ENCODE results near the gene ACSL1. TPM values are rescaled to one million over a fixed set of nuclear protein-coding genes. Genes with fewer than 3 reads are reported as not detected.

The ACSL1 gene
- total and polyA plus RNA-seq, 2 experiments from 2014 or later: 6.2 to 13.1 TPM

DNA sequence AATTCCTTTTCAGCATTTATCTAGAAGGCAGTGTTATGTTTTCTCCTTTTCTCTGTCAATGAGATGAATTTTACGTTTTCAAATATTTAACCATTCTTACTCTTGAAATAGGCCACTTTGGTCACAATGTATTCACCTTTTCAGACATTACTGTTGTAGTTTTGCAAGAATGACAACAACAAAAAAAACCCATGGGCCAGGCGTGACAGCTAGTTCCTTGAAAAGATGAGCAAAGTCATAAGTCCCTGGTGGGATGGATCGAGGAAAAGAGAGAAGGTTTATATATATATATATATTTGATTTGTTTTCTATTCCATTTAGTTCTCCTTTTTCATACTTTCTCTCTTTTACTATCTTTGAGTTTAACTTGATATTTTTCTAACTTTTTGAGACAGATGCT, 38.1 kb upstream of the ACSL1 start (continued):
- TF ChIP-seq REST (IDR thresholded peaks at IDR 0.05; ENCODE audit: unreplicated experiment): no peak
- no peak for TF ChIP-seq ZNF114 (CRISPR knock-in tag; IDR thresholded peaks at IDR 0.05)
- TF ChIP-seq EZH2 (IDR thresholded peaks at IDR 0.05; ENCODE audit: low read depth, unreplicated experiment): no peak
- no peak for TF ChIP-seq CREB1 (CRISPR knock-in tag; IDR thresholded peaks at IDR 0.05; ENCODE audit: low read depth)

GRCh38 chr4:184861047-184861446, 35.3 kb upstream of the ACSL1 start:
- Histone ChIP-seq H3K36me3 (ENCODE audit: insufficient read depth) (no peaks in the 10 kb centered on the region), H3K4me2 (no peak overlapping the region), H2AFZ (no peak overlapping the region; the same call in 1 of the 2 replicates), H3K27me3 (ENCODE audit: insufficient read depth) (no peaks in the 10 kb centered on the region), H3K79me2 (replicated peaks; ENCODE audit: insufficient read depth) (no peaks in the 10 kb centered on the region), H3K27ac (ENCODE audit: low read depth) (no peak overlapping the region), H4K20me1 (replicated peaks; ENCODE audit: insufficient read depth) (no peaks in the 10 kb centered on the region), H3K4me1 (ENCODE audit: insufficient read depth) (no peaks in the 10 kb centered on the region), H3K4me3 (no peak overlapping the region), H3F3A (replicated peaks; ENCODE audit: low read depth) (no peaks in the 10 kb centered on the region), H3K9me2 (ENCODE audit: insufficient read depth) (no peaks in the 10 kb centered on the region)
- H3K4me3 Mint-ChIP-seq: no peak overlapping the region
- H3K36me3 Mint-ChIP-seq (ENCODE audit: low read depth): no peaks in the 10 kb centered on the region
- ATAC-seq (no peak), DNase-seq (ENCODE audit: low spot score) (no peak)
- H3K4me1 Mint-ChIP-seq: peaks cover 4% of the 10 kb centered on the region; the same call in 2 of the 3 replicates
- no peaks in the 10 kb centered on the region for H3K27me3 Mint-ChIP-seq (ENCODE audit: insufficient read depth, low read depth, poor library complexity)
- H3K27ac Mint-ChIP-seq: no peak overlapping the region
- no peaks in the 10 kb centered on the region; the same call in 2 of the 3 replicates for H3K9me3 Mint-ChIP-seq
- TF ChIP-seq JUNB (IDR thresholded peaks at IDR 0.05; ENCODE audit: unreplicated experiment): no peak
- no peak for TF ChIP-seq ZNF331 (CRISPR knock-in tag; IDR thresholded peaks at IDR 0.05; ENCODE audit: low read depth)
- TF ChIP-seq POLR2AphosphoS5 (IDR thresholded peaks at IDR 0.05; ENCODE audit: low read depth): no peak
- no peak for TF ChIP-seq ZNF114 (CRISPR knock-in tag; IDR thresholded peaks at IDR 0.05)
- no peak for TF ChIP-seq STAT1 (IDR thresholded peaks at IDR 0.05; ENCODE audit: unreplicated experiment)
- TF ChIP-seq, protein P1, sequence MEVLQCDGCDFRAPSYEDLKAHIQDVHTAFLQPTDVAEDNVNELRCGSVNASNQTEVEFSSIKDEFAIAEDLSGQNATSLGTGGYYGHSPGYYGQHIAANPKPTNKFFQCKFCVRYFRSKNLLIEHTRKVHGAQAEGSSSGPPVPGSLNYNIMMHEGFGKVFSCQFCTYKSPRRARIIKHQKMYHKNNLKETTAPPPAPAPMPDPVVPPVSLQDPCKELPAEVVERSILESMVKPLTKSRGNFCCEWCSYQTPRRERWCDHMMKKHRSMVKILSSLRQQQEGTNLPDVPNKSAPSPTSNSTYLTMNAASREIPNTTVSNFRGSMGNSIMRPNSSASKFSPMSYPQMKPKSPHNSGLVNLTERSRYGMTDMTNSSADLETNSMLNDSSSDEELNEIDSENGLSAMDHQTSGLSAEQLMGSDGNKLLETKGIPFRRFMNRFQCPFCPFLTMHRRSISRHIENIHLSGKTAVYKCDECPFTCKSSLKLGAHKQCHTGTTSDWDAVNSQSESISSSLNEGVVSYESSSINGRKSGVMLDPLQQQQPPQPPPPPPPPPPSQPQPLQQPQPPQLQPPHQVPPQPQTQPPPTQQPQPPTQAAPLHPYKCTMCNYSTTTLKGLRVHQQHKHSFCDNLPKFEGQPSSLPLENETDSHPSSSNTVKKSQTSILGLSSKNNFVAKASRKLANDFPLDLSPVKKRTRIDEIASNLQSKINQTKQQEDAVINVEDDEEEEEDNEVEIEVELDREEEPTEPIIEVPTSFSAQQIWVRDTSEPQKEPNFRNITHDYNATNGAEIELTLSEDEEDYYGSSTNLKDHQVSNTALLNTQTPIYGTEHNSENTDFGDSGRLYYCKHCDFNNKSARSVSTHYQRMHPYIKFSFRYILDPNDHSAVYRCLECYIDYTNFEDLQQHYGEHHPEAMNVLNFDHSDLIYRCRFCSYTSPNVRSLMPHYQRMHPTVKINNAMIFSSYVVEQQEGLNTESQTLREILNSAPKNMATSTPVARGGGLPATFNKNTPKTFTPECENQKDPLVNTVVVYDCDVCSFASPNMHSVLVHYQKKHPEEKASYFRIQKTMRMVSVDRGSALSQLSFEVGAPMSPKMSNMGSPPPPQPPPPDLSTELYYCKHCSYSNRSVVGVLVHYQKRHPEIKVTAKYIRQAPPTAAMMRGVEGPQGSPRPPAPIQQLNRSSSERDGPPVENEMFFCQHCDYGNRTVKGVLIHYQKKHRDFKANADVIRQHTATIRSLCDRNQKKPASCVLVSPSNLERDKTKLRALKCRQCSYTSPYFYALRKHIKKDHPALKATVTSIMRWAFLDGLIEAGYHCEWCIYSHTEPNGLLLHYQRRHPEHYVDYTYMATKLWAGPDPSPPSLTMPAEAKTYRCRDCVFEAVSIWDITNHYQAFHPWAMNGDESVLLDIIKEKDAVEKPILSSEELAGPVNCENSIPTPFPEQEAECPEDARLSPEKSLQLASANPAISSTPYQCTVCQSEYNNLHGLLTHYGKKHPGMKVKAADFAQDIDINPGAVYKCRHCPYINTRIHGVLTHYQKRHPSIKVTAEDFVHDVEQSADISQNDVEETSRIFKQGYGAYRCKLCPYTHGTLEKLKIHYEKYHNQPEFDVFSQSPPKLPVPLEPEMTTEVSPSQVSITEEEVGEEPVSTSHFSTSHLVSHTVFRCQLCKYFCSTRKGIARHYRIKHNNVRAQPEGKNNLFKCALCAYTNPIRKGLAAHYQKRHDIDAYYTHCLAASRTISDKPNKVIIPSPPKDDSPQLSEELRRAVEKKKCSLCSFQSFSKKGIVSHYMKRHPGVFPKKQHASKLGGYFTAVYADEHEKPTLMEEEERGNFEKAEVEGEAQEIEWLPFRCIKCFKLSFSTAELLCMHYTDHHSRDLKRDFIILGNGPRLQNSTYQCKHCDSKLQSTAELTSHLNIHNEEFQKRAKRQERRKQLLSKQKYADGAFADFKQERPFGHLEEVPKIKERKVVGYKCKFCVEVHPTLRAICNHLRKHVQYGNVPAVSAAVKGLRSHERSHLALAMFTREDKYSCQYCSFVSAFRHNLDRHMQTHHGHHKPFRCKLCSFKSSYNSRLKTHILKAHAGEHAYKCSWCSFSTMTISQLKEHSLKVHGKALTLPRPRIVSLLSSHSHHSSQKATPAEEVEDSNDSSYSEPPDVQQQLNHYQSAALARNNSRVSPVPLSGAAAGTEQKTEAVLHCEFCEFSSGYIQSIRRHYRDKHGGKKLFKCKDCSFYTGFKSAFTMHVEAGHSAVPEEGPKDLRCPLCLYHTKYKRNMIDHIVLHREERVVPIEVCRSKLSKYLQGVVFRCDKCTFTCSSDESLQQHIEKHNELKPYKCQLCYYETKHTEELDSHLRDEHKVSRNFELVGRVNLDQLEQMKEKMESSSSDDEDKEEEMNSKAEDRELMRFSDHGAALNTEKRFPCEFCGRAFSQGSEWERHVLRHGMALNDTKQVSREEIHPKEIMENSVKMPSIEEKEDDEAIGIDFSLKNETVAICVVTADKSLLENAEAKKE (CRISPR knock-in tag; IDR thresholded peaks at IDR 0.05): no peak
- TF ChIP-seq EZH2phosphoT487 (IDR thresholded peaks at IDR 0.05; ENCODE audit: unreplicated experiment): no peak
- no peak for TF ChIP-seq REST (IDR thresholded peaks at IDR 0.05; ENCODE audit: unreplicated experiment)
- no peak for TF ChIP-seq CREB1 (CRISPR knock-in tag; IDR thresholded peaks at IDR 0.05; ENCODE audit: low read depth)
- no peak for TF ChIP-seq ETS1 (IDR thresholded peaks at IDR 0.05)

Measured in GM23338 (cell line).